ENCODE measurements around the gene KLF1. TPM values are rescaled to one million over a fixed set of nuclear protein-coding genes. Genes with fewer than 3 reads are reported as not detected.

The KLF1 gene
- total RNA-seq, 1 donor = not detected

GRCh38 chr19:12873891-12874745 lies 12.9 kb downstream of the KLF1 start:
- TF ChIP-seq, protein P1, sequence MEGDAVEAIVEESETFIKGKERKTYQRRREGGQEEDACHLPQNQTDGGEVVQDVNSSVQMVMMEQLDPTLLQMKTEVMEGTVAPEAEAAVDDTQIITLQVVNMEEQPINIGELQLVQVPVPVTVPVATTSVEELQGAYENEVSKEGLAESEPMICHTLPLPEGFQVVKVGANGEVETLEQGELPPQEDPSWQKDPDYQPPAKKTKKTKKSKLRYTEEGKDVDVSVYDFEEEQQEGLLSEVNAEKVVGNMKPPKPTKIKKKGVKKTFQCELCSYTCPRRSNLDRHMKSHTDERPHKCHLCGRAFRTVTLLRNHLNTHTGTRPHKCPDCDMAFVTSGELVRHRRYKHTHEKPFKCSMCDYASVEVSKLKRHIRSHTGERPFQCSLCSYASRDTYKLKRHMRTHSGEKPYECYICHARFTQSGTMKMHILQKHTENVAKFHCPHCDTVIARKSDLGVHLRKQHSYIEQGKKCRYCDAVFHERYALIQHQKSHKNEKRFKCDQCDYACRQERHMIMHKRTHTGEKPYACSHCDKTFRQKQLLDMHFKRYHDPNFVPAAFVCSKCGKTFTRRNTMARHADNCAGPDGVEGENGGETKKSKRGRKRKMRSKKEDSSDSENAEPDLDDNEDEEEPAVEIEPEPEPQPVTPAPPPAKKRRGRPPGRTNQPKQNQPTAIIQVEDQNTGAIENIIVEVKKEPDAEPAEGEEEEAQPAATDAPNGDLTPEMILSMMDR (IDR thresholded peaks at IDR 0.05; ENCODE audit: insufficient read depth, low read length) = no peak
- no peak for DNase-seq (ENCODE audit: low read depth)

GRCh38 chr19:12872941-12873890 lies 13.8 kb downstream of the KLF1 start:
- H3K4me3 ChIP-seq (ENCODE audit: low read depth, low read length) = no peak overlapping the region
- TF ChIP-seq, protein P1 (IDR thresholded peaks at IDR 0.05; ENCODE audit: insufficient read depth, low read length) = no peak
- peak; percentile 57 for DNase-seq (ENCODE audit: low read depth)

More at GRCh38 chr19:12873891-12874745, 12.9 kb downstream of the KLF1 start:
- no peak overlapping the region for H3K4me3 ChIP-seq (ENCODE audit: low read depth, low read length)

DNA sequence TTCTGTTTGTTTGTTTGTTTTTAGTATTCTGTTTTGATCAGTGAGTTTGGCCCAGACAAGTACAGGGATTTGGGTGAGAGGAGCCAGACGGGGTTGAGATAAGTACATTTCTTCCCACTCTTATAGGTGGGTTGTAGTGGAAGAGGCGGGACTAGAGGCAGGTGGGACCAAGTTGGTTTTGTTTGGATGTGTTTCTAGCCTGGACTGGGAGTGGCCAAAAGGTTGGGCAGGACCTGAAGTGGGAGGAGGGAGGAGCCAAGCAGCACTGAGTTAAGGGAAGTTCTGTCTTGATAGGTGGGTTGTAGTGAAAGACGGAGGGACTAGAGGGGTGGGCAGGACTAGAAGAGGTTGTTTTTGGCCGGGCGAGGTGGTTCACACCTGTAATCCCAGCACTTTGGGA lies 14.7 kb downstream of the KLF1 start:
- TF ChIP-seq, protein P1 (IDR thresholded peaks at IDR 0.05; ENCODE audit: insufficient read depth, low read length) = no peak
- DNase-seq (ENCODE audit: low read depth) = no peak

DNA sequence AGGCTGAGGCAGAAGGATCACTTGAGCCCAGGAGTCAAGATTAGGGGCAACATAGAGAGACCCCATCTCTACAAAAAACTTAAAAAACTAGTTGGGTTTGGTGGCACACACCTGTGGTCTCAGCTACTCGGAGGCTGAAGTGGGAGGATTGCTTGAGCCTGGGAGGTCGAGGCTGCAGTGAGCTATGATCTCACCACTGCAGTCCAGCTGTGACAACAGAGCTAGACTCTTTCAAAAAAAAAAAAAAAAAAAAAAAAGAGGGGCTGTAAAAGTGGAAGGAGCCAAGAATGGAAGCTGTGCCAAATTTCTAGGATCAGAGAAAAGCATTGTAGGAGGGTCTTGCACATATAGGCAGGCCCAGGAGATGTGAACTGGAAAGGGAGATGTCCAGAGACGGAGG lies 15.3 kb downstream of the KLF1 start:
- TF ChIP-seq, protein P1 (IDR thresholded peaks at IDR 0.05; ENCODE audit: insufficient read depth, low read length) = no peak
- DNase-seq (ENCODE audit: low read depth) = no peak
- no peak overlapping the region for H3K4me3 ChIP-seq (ENCODE audit: low read depth, low read length)

More for the DNA sequence above, 14.7 kb downstream of the KLF1 start:
- no peak overlapping the region for H3K4me3 ChIP-seq (ENCODE audit: low read depth, low read length)

- TF ChIP-seq, protein P1 (IDR thresholded peaks at IDR 0.05; ENCODE audit: insufficient read depth, low read length) = no peak
- no peak for DNase-seq (ENCODE audit: low read depth)
- no peak overlapping the region for H3K4me3 ChIP-seq (ENCODE audit: low read depth, low read length)
Observed at GRCh38 chr19:12868540-12869112, 18.4 kb downstream of the KLF1 start.

Measured in fibroblast of the aortic adventitia (primary cell).